ENCODE data around the gene FOXP1.

DNA sequence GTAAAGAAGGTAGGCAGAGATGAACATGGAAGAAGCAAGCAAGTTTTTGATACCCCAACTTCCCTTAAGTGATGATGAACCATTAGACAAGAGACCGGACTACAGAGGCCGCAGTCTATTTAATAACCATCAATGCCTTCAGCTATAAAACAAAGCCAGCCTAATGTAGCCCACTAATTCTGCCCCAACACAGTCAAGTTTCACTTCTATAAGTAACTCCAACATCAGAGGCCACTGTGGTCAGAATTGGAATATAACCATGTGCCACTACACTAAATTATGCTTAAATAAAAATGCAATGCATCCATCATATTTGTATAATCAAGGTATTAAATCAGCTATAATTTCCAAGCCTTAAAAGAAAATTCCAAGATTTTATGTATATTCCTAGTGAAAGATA, 234.7 kb downstream of the FOXP1 start:
- TF ChIP-seq CTCF (IDR thresholded peaks at IDR 0.05) (no peak), POLR2AphosphoS5 (IDR thresholded peaks at IDR 0.05) (no peak)
